ENCODE measurements around the gene TICAM1. TPM values are rescaled to one million over a fixed set of nuclear protein-coding genes. Genes with fewer than 3 reads are reported as not detected.

TICAM1 gene
- total RNA-seq, 1 donor from 2014 or later: 25.9 TPM

DNA sequence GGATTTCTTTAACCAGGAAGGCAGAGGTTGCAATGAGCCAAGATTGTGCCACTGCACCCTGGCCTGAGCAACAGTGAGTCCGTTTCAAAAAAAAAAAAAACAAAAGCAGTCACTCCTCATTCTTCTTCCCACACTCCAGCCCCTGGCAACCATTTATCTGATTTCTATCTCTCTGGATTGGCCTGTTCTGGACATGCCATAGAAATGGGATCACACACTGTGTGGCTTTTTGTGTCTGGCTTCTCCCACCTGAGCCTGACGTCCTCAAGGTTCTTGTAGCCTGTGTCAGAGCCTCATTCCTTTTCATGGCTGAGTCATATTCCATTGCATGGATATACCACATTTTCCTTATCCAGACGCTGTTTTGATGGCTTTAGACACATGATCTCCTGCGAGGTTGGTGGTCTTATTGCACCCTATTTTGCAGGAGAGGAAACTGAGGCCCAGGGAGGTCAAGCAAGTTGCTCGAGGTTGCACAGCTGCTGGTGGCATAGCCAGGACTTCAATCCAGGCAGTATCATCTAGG, 55.8 kb downstream of the TICAM1 start:
- intact Hi-C loops (cut with micrococcal nuclease): no loop called here

GRCh38 chr19:4774136-4774535, 57.4 kb downstream of the TICAM1 start:
- intact Hi-C loops (cut with micrococcal nuclease): loop anchor here (5.0 kb wide), 1 partner anchor 42 kb away; no protein-coding TSS in a partner anchor

GRCh38 chr19:4773047-4773640, 58.4 kb downstream of the TICAM1 start:
- intact Hi-C loops (cut with micrococcal nuclease): loop anchor here (5.0 kb wide), 1 partner anchor 41 kb away; no protein-coding TSS in a partner anchor

DNA sequence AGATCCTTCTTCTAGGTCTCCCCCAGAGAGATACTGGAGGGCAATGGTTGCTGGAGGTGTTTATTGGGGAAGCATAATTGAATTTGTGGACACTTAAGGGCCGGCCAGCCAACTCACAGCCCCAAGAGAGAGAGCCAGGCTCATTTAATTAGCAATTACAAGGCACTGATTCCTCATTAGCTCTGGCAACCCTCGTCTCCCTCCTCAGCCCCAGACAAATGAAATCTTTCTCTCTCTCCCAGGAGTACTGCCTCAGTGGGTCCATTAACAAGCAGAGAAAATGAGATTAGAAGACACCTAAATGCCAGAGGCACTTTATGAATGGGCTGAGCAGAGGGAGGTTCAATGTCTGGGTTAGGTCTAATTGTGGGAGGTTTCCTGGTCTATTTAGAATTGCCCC, 58.9 kb downstream of the TICAM1 start:
- intact Hi-C loops (cut with micrococcal nuclease): loop anchor here (5.0 kb wide), 1 partner anchor 40 kb away; no protein-coding TSS in a partner anchor

DNA sequence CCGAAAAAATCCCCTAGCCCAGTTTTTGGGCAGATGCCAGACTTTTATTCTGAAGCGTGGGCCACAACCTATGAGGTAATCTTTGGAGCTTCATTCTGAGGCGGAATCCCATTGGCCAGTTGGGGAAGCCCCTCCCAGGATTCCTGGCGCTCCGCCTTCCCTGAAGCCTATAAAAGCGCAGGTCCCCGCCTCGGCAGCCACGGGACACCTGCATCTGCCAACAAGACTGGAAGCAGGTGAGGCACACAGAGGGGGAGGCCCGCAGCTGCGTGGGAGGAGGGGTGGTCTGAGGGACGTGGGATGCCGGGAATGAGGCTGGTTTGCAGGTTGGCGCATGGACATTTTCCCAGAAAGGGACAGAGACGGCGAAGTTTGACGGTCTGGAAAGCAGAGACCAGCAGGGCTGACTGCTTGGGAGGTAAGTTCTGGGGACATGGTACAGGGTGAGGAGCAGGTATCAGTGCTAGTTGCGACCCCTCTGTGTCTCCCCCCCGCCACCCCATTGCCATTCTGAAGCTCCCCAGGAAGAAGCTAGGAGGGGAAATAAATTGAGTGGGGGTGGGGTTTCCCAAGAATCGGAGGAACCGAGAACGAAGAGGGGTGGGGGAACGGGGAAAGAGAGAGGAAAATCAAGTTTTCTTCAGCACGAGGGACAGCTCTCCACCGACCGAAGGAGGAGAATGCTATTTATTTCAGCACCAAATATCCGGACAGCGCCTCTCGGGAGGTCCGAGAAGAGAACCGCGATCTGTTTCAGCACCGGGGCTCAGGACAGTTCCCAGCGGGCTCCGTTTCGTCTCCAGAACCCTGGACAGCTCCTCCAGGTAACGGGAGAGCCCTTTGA, 62.4 kb downstream of the TICAM1 start:
- intact Hi-C loops (cut with micrococcal nuclease): loop anchor here (1.0 kb wide), 1 partner anchor 22 kb away; the partner anchor contains the start of gene FEM1A

Other genes starting within 250 kb of the TICAM1 start
- 22.2 and 23.5 TPM in 2 replicates for gene TNFAIP8L1, start 192.2 kb downstream of the TICAM1 start, total RNA-seq
- 90.6 and 94.5 TPM in 2 replicates for gene MYDGF, start 161.4 kb downstream of the TICAM1 start, total RNA-seq
- gene DPP9, start 107.9 kb downstream of the TICAM1 start, total RNA-seq: 98.7 and 109 TPM in 2 replicates
- 16.0 and 16.7 TPM in 2 replicates for gene FEM1A, start 40.0 kb downstream of the TICAM1 start, total RNA-seq
- gene PLIN3, start 36.0 kb upstream of the TICAM1 start, total RNA-seq: 30.3 and 36.2 TPM in 2 replicates
- gene ARRDC5, start 71.2 kb upstream of the TICAM1 start, total RNA-seq: 2.1 TPM in 2 replicates
- gene UHRF1, start 77.8 kb upstream of the TICAM1 start, total RNA-seq: 97.2 and 102 TPM in 2 replicates
- 39.1 and 43.7 TPM in 2 replicates for gene KDM4B, start 137.4 kb upstream of the TICAM1 start, total RNA-seq